ENCODE measurements around the gene CLEC10A. TPM values are rescaled to one million over a fixed set of nuclear protein-coding genes. Genes with fewer than 3 reads are reported as not detected.

CLEC10A gene
- total RNA-seq, 1 experiment from 2014 or later = not detected

- BruUV-seq (replicated peaks) = no TSS peak
- intact Hi-C loops (cut with micrococcal nuclease; ENCODE audit: unreplicated experiment) = loop anchor here (10.0 kb wide), 1 partner anchor 121 kb away; no protein-coding TSS in a partner anchor
- POLR2A ChIA-PET = interaction anchor here (0.9 kb wide), 1 partner anchor 175 kb away, joined by 4 read pairs; no protein-coding TSS in a partner anchor
These were observed 36.4 kb downstream of the CLEC10A start, which contains the start of gene SLC16A11 for GRCh38 chr17:7043497-7044198. Gene SLC16A11 (minus strand): TSS chr17:7044092. CDS start chr17:7043513, 579 bp downstream.

GRCh38 chr17:7043182-7043496 lies 36.9 kb downstream of the CLEC10A start:
- CTCF ChIA-PET = no interaction called here
- Histone ChIP-seq H3K27ac (ENCODE audit: low read length) (no peak overlapping the region), H3K4me1 (ENCODE audit: control insufficient read depth, insufficient read depth, low read length) (peaks cover 12% of the 10 kb centered on the region), H3K4me3 (ENCODE audit: low read depth in 2 of 2, low read length in 2 of 2) (peak overlapping the region; percentile 37 to 55), H3K27me3 (ENCODE audit: control insufficient read depth, insufficient read depth, low read length) (no peaks in the 10 kb centered on the region), H3K36me3 (ENCODE audit: control insufficient read depth, insufficient read depth, low read length) (no peaks in the 10 kb centered on the region), H3K9me3 (ENCODE audit: control insufficient read depth, insufficient read depth, low read depth, low read length) (no peaks in the 10 kb centered on the region)
- intact Hi-C loops (cut with micrococcal nuclease; ENCODE audit: unreplicated experiment) (loop anchor here (10.0 kb wide), 1 partner anchor 122 kb away; no protein-coding TSS in a partner anchor), in situ Hi-C loops (cut with HindIII; ENCODE audit: low pct_unique_long_range_greater_than_20kb, low sequenced_read_pairs) (no loop called here)
- POLR2A ChIA-PET = interaction anchor here (0.9 kb wide), 1 partner anchor 176 kb away, joined by 4 read pairs; no protein-coding TSS in a partner anchor
- ATAC-seq (peak; percentile 56), DNase-seq (ENCODE audit: low read depth, low spot score) (no peak)
- no TSS peak for BruUV-seq (replicated peaks)
- TF ChIP-seq REST (IDR thresholded peaks at IDR 0.05; ENCODE audit: insufficient read depth in 1 of 2, low read depth in 2 of 2, low read length in 1 of 2) (no peak), TCF7L2 (IDR thresholded peaks at IDR 0.05; ENCODE audit: low read depth, low read length) (no peak), CTCF (IDR thresholded peaks at IDR 0.05) (no peak), SIN3A (IDR thresholded peaks at IDR 0.05; ENCODE audit: borderline replicate concordance, insufficient read depth, low read depth, low read length) (no peak), POLR2AphosphoS5 (IDR thresholded peaks at IDR 0.05; ENCODE audit: low read depth, low read length) (no peak)

More at GRCh38 chr17:7043497-7044198, 36.4 kb downstream of the CLEC10A start, which contains the start of gene SLC16A11:
- CTCF ChIA-PET = no interaction called here
- Histone ChIP-seq H3K9me3 (ENCODE audit: control insufficient read depth, insufficient read depth, low read depth, low read length) (no peaks in the 10 kb centered on the region), H3K27ac (ENCODE audit: low read length) (no peak within 1 kb of the TSS), H3K4me3 (ENCODE audit: low read depth in 2 of 2, low read length in 2 of 2) (peak within 1 kb of the TSS; percentile 37 to 55), H3K27me3 (ENCODE audit: control insufficient read depth, insufficient read depth, low read length) (no peaks in the 10 kb centered on the region), H3K36me3 (ENCODE audit: control insufficient read depth, insufficient read depth, low read length) (no peaks in the 10 kb centered on the region), H3K4me1 (ENCODE audit: control insufficient read depth, insufficient read depth, low read length) (peaks cover 12% of the 10 kb centered on the region)
- ATAC-seq = peak; percentile 60
- no peak for DNase-seq (ENCODE audit: low read depth, low spot score)
- in situ Hi-C loops (cut with HindIII; ENCODE audit: low pct_unique_long_range_greater_than_20kb, low sequenced_read_pairs) = no loop called here
- TF ChIP-seq CTCF (IDR thresholded peaks at IDR 0.05) (no peak), POLR2AphosphoS5 (IDR thresholded peaks at IDR 0.05; ENCODE audit: low read depth, low read length) (no peak)
